Measurements from ENCODE around the gene TRIM74. TPM values are rescaled to one million over a fixed set of nuclear protein-coding genes. Genes with fewer than 3 reads are reported as not detected.
"Not testable (repeated sequence)": the region's sequence is repeated elsewhere in the genome, so short reads cannot be mapped to it uniquely, and the experiment has no call there.

TRIM74 gene
- total RNA-seq, 1 experiment from 2014 or later: 0.26 TPM

- not testable (repeated sequence) for H3K27me3 ChIP-seq (ENCODE audit: insufficient read depth, low read length); H3K9me3 ChIP-seq (ENCODE audit: control insufficient read depth, low read depth, low read length); H2BK5ac ChIP-seq (ENCODE audit: insufficient read length, low read length); H2BK12ac ChIP-seq (ENCODE audit: insufficient read length, low read depth, low read length); H4K20me1 ChIP-seq (ENCODE audit: control insufficient read depth, insufficient read depth, insufficient read length); H4K91ac ChIP-seq (ENCODE audit: insufficient read length, low read depth, low read length); H3K18ac ChIP-seq (ENCODE audit: insufficient read length, low read depth, low read length); H3K56ac ChIP-seq (ENCODE audit: insufficient read length, low read depth, low read length); H3K79me1 ChIP-seq (ENCODE audit: insufficient read depth, low read depth, low read length, poor library complexity, severe bottlenecking); H4K5ac ChIP-seq (ENCODE audit: insufficient read length, low read depth, low read length); H3K9me3 Mint-ChIP-seq; H3K4ac ChIP-seq (ENCODE audit: low read depth, low read length); H2BK20ac ChIP-seq (ENCODE audit: low read depth, low read length, poor library complexity, severe bottlenecking); H3K27me3 Mint-ChIP-seq (ENCODE audit: low read depth); H3K4me2 ChIP-seq (ENCODE audit: insufficient read depth, insufficient read length, low read length); H3K4me1 Mint-ChIP-seq; H2BK15ac ChIP-seq (ENCODE audit: low read depth, low read length); DNase-seq; H3T11ph ChIP-seq (ENCODE audit: low read length); H2AK5ac ChIP-seq (ENCODE audit: insufficient read length, low read length); H3K27ac ChIP-seq (ENCODE audit: insufficient read length, low read depth, low read length); H3K4me1 ChIP-seq (ENCODE audit: insufficient read depth, low read length); H3K9ac ChIP-seq (ENCODE audit: extremely low read depth, insufficient read length, low read length); H3K79me2 ChIP-seq (ENCODE audit: insufficient read depth, low read length); H3K14ac ChIP-seq (ENCODE audit: insufficient read depth, low read length); H2BK120ac ChIP-seq (ENCODE audit: low read depth, low read length, poor library complexity, severe bottlenecking); H3K27ac Mint-ChIP-seq; H2AFZ ChIP-seq (ENCODE audit: low read length); H3K23ac ChIP-seq (ENCODE audit: insufficient read length, low read depth, low read length); H3K23me2 ChIP-seq (ENCODE audit: insufficient read length, low read depth, low read length, poor library complexity, severe bottlenecking); H3K4me3 Mint-ChIP-seq; H4K8ac ChIP-seq (replicated peaks; ENCODE audit: insufficient read length, low read depth, low read length)
- H3K36me3 Mint-ChIP-seq (ENCODE audit: insufficient read depth in 1 of 3, low read depth in 3 of 3): peaks cover 6 to 24% (median 22%) of the 10 kb centered on the region in 3 experiments; a peak in 6 of 7 replicates
- no CpG with 5 or more reads among the region's 23 CpGs for WGBS (ENCODE audit: extremely low coverage, insufficient read length, low lambda C conversion rate)
These were observed 20.6 kb downstream of the TRIM74 start for GRCh38 chr7:72948714-72949113.

Data from H9 (cell line).